ENCODE data around the gene EDIL3.

EDIL3 gene, protein sequence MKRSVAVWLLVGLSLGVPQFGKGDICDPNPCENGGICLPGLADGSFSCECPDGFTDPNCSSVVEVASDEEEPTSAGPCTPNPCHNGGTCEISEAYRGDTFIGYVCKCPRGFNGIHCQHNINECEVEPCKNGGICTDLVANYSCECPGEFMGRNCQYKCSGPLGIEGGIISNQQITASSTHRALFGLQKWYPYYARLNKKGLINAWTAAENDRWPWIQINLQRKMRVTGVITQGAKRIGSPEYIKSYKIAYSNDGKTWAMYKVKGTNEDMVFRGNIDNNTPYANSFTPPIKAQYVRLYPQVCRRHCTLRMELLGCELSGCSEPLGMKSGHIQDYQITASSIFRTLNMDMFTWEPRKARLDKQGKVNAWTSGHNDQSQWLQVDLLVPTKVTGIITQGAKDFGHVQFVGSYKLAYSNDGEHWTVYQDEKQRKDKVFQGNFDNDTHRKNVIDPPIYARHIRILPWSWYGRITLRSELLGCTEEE

DNA sequence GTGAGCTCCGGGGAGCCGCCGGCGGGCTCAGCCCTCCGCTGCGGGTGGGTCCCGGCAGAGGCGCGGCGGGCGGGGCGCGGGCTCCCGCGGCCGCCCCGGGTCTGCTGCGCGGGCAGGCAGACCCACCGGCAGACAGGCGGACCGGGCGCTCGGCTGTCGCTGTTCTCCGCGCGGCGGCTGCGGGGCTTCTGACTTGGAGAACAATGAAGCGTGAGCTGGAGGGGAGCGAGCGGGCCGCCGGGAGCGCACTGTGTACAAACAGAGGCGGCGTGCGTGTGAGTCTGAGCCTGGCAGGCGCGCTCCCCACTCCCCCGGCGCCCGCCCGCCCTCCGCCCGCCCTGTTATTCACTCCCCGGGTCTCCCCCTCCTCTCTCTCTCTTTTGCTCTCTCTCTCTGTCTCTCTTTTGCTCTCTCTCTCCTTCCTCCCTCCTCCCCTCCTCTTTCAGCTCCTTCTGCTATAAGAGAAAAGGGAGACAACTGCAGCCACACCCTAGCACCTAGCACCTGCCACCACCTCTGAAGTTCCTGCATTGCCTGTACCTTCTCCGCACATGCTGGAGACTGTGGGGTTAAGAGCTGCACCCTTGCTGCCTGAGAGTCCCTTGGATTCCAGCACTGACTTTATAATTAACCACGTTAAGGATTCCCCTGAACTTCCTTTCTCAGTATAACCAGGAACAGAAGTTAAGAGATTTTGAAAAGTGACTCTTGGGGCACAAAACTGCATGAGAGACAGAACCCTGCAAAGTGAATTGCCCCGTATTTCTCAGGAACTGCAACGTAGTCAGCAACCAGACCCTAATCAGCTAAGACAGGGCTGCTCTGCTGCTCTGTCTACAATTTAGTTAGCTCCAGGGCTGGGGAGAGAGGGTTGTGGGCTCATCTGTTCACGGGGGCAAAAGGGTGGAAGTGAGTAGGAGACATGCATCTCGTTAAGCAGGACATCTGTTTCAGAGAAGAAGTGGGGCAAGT lies at the start of gene EDIL3:
TSS of gene EDIL3 (minus strand) at position 277 of the 972 bp plus-strand sequence. CDS start 506 bp downstream, outside the sequence.
- peak; percentile 91 for DNase-seq (ENCODE audit: low spot score)

DNA sequence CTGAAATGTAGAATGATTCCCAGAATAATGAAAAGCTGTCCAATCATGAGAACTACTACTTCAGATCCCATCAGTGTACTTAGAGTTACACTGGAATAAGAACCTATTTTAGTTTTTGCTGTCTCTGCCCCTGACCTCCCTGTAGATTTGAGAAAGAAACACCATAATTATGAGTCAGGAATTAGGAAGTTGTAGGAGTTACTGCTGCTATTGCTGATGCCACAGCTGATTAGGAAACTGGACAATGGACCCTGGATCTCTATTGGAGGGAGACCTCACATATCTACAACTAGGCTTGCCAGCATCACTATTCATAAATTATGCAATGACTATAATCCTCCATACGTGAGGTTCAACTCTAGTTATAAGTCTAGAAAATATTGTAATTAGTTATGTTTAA lies 48.8 kb upstream of the EDIL3 start:
- DNase-seq (ENCODE audit: low spot score), result no peak

DNA sequence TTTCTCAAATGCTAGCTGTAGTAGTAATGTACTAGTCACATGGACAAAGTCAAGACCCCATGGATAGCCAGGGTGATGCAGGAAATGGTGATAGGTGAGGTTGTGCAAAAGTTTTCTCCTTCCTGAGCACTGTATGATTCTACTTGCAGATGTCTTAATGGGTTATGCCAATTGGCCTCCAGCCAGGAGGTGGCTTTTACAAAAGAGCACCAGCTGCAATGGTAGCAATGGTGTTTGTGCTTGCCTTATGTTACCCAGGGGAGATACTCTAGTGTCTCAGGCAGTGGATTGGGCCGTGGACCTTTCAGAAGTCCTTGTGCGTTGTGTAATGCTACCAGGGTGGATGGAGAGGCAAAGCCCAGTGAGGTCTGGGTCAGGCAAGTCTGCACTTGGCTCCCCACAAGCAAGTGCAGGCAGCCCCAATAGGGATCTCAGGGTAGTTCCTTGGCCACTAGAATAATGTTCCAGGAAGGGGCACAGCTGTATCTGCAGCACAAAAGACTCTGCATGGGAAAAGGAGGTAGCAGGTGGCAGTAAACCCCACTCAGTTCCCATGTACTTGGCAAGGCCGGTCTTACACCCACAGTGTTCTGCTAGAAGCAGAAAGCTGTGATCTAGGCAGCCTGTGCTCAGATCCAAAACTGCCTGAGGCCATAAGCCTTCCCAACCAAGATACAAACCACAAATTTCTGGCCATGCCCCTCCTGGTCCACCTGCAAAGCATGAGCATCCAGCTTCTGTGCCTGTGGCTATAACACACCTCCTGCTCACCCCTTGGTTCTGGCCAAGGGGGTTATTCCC lies 46.4 kb upstream of the EDIL3 start:
- DNase-seq (ENCODE audit: low spot score), result peak; percentile 71

DNA sequence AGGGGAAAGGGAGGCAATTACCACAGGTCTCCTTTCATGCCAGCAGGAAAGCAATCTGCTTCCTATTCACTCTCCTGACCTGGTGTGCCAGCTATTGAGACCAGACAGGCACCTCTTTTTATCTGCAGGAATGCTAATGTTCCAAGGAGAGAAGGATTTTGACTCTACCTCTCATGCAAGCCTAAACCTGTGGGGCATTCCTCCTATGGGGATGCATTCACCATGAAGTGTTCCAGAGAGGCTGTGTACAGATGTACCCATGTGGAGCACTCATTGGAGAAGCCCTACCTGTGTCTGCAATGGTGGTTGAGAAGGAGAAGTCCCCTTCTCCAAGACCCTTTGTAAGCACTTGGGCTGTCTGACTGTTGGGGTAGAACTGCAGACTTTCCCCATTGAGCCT lies 45.4 kb upstream of the EDIL3 start:
- no peak for DNase-seq (ENCODE audit: low spot score)

DNA sequence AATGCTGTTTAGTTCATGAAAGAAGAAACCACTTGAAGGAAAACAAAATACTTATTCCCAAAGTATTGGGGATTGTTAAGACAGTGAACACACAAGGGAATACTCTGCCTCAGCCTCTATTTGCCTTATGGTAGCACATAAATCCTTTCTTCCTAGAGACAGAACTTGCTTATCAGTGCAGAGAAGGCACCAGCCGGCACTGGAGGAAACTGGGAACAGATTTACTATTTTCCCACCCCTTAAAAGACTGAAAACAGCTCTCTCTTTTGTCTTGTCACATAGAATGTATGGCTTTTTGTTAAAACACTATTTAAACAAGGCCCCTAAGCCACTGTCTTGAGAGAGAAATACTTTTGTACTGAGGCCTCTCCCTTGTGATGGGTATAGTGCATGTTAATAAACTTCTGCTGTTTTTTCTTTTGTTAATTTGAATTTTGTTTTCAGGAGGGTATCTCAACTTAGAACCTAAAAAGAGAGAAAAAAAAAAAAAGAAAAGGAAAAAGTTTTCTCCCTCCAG lies 40.7 kb upstream of the EDIL3 start:
- DNase-seq (ENCODE audit: low spot score), result no peak

DNA sequence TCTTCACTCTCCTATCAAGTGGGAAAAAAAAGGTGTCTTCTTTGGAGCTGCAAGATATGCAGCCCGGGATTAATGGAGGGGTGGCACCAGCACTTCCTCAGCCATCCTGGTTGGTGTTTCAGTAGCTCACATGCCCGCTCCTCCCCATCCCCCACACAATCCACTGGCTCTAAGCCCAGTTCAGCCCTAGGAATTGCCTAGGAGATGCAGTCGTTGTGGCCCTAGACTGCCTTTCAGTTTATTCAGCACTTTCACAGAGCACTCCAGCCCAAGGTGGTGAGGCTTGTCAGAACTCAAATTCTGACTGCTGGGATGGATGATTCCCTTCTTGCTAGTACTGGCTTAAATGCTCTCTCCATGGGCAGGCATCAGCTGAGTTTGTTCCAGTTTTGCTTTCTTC lies 35.1 kb upstream of the EDIL3 start:
- no peak for DNase-seq (ENCODE audit: low spot score)

DNA sequence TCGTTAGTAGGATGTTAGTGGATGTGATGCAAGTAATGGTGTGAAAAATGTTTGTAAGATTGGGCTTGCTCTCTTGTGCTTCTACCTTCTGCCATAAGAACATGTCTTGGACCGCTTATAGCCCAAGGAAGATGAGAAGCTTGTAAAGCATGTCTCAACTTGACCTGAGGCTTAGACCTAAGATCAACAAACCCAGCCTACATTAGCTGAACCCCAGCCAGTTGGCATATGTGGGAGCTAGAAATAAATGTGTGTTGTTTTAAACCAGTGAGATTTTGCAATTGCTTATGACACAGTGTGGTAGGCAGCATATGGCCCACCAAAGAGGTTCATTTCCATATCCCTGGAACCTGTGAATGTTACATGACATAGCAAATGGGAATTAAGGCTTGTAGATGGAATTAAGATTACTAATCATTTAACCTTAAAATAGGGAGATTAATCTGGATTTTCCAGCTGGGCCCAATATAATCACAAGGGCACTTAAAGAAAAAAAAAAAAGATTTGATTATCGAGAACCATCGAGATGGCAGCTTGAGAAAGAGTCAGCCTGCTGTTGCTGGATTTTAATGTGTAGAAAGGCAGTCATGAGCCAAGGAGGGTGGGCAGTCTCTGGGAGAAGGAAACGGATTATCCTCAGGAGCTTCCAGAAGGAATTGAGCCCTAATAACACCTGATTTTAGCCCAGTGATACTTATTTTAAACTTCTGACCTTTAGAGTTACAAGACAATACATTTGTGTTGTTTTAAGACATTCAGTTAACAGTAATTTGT lies 27.3 kb upstream of the EDIL3 start:
- DNase-seq (ENCODE audit: low spot score), result peak; percentile 39

DNA sequence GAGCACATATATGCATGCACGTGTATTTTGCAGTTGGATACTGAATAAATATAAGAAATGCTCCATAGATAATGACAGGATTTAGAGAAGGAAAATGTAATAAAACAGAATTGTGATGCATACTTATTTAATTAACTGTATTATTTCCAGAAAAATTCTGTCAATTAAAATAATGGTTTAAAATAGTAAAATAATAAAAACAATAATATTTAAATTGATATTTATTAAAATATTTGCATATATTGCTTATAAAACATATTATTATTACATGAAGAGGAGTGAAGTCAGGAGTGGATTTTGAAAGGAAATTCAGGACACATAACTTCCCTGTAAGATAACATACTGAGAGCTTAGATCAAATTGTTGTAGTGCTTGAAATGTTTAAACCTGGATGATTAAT lies 21.4 kb upstream of the EDIL3 start:
- no peak for DNase-seq (ENCODE audit: low spot score)

DNA sequence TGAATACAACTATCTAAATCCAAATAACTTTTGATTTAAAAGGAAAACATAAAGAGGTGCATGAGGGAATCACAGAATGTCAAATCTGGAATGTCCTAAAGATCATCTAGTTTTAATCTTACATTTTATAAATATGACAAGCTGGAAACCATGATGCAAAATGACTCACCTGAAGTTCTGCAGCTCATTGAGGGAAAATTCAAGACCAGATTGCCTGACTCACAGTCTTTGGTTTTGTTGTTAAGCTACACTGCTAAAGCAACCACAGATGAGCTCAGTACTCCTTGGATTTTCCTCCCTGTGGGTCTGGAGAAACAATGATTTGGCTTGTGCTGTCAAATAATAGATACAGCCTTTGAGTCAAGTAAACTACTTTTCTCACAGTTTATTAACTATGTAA lies 19.1 kb upstream of the EDIL3 start:
- DNase-seq (ENCODE audit: low spot score), result no peak

DNA sequence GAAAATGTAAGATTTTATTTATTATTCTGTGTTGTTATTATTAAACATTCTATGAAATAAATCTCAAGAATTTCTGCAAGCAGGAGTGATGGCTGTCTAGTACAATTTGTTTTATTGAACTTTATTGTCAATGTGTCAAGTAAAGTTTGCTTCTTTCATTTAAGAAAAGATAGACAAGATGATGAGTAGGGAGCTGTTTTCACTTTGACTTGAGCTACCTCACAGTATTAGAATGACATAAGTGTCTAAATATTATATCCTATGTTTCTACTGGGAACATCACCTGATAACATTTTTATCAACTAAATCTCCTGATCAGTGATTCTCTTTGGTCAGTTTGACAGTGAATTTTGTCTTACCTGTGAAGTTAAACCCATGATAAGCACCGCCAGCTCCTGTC lies 12.7 kb upstream of the EDIL3 start:
- no peak for DNase-seq (ENCODE audit: low spot score)

DNA sequence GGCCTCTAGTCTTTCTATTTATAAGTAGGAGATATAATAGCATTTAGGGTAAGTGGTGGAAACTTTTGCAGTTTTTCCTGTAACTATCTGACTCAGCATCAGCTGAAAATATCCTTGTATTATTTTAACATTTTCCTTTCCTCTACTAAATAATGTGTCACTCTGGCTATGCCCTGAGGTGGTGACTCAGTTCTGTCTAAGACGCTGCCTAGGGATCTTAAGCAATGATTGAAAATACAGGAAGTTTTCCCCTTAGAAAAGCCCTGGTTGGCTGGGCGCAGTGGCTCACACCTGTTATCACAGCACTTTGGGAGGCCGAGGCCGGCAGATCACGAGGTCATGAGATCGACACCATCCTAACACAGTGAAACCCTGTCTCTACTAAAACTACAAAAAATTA lies 9.3 kb upstream of the EDIL3 start:
- DNase-seq (ENCODE audit: low spot score), result no peak

DNA sequence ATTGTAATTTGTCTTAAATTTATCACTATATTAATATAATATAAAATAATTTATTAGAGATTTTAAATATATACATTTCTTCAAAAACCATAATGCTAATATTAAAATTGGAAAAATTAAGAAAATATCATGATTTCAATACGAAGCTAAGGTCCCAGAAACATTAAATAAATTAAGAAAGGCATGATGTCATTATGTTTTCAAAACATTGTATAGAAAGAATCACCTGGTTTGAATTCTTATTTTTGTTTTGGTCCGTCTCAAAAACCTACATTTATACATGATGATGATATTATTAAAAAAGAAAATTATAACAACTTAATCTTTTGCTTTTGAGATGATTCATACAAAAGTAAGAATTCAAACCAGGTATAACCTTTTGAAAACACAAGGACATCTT lies 8.2 kb upstream of the EDIL3 start:
- DNase-seq (ENCODE audit: low spot score), result no peak

DNA sequence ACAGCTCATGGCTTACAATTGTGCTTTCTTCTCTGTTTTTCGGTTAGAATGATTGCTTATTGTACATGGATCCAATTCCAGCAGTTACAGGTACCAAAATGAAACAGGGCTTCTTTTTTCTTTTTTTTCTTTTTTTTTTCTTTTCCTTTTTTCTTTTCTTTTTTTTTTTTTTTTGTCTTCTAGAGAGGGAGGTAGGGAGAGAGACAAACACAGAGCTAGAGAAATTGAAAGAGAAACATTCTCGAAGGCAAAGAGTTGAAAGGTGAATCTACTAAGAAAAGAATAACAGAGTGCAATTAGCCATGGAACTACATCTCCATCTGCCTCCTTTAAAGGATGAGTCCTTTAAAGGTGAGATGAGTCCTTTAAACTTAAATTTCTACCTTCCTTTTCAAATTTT lies 1.0 kb upstream of the EDIL3 start:
- DNase-seq (ENCODE audit: low spot score), result no peak

DNA sequence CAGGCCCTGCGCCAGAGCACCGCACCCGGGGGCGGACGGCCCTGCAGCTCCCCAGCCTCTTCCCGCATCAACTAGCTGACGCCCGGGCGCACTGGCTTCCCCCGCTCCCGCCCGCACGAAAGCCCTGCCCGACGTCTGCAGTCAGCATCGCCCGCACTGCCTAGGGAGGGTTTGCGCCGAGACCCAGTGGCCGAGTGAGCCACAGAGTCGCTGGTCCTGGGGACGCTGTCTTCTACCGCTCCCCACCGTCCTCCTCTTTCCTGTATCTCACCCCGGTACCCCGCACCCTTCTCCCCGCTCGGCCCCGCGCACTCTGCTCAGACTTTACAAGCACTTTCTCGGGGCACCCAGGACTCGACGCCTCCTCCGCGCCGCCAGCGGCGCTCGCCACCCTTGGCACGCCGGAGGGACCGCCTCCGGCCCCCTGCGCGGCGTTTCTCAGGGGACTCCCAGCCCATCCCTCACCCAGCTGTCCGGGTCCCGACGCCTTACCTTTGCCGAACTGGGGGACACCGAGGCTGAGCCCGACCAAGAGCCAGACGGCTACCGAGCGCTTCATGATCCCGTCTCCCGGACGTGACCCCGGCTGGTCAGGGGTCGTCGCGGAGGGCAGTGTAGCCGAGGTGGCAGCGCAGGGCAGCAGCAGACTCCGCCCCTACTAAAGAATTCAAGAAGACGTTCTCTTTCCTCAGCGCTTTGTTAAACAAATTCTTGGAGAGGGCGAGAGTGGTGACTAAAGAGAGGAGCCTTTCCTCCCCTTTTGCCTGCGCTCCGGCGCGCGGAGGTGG lies 670 bp downstream of the EDIL3 start:
- peak; percentile 67 for DNase-seq (ENCODE audit: low spot score)

DNA sequence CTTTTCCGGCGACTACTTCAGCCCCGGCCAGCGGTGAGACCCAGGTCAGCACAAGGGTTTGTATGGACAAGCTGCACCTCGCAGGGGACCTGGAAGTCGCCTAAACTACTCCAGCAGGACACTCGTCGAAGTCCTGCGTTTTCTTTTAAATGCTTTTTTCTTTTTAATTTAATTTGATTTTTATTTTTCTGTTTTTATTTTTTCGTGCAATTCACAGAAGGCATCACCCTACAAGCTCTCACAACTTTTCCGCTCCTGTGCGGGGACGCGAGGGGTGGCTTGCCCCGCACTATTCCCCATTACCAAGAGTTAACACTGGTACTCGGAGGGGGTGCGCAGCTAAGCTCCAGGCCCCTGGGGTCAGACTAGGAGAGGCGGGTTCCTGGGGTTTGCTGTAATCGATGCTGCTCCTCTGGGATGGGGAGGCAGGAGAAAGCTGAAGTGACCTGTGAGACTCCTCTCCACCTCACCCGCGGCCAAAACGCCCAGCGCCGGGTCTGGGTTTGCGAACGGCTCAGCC lies 1.3 kb downstream of the EDIL3 start:
- DNase-seq (ENCODE audit: low spot score), result peak; percentile 20

DNA sequence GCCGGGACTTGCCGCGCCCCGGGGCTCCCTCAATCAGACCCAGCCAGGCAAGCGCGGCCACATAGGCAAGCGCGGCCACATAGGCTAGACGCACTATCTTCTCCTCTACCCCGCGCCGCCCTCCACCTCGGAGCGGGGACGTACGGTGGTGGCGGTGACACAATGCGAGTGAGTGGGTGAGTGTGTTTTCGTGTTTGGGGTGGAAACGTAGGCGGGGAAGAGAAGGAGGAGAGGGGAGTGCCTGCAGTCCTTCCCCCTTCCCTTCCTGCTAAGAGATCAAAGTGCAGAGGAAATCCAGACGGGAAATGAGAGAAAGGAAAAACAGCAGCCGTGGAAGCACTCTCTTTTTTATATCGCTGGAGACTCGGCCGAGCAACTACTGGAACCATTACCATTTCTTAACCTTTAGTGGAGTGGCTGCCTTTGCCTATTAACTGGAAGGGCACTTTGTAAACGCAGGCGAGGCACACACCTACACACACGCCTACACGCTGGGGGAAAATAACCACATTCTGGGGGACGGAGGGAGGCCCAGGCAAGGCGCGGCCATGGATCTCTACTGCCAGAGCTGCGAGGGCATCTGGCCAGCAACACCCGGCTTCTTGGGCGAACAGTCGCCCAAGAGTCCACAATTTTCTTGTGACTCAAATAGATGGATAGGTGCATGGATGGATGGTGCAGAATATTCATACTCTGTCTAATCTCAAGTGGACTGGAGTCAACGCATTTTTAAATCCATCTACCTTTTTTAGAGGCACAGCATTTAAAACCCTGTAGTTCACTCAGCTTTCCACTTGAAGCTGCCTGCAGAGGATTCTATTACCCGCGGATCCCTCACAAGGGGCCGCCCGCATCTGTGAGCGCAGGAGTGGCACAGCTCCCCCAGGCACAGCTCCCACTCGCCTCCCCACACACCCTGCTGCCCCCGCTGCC lies 2.1 kb downstream of the EDIL3 start:
- DNase-seq (ENCODE audit: low spot score), result peak; percentile 72

DNA sequence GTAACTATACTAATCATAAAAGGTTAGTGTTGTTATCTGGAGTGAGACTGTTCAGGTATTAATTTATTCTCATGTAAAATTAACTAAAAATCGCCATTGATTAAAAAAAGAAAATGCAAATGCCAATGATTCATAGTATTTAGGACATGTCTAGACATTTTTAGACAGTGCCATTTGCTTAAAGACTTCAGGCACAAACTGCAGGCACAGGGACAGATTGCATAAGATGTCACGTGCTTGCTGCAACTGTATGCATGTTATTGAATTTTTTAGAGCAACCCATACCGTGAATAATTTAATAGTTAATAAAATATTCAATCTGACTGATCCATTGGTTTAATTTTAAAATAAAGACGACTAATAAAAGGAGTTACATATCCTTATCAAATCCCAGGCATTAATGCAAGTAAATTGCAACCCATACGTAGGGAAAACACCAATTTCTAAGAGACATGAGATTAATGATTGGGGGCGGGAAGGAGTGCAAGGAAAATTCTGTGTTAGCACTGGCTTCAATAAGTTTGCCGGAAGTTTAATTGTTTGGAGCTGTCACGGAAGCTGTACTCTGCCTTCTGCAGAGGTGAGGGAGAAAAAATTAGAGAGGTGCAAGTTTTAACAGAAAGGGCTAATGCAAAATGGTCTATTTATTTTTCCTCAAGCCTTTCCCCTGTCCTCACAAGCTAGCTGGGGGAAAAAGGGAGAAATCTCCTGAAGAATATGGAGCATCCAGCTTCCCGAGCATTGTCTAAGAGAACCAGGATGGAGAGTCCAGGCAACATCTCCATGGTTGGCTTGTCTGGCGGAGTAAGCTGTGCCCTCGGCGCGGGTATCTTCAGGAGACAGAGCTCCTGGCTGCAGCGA lies 2.9 kb downstream of the EDIL3 start:
- peak; percentile 60 for DNase-seq (ENCODE audit: low spot score)

DNA sequence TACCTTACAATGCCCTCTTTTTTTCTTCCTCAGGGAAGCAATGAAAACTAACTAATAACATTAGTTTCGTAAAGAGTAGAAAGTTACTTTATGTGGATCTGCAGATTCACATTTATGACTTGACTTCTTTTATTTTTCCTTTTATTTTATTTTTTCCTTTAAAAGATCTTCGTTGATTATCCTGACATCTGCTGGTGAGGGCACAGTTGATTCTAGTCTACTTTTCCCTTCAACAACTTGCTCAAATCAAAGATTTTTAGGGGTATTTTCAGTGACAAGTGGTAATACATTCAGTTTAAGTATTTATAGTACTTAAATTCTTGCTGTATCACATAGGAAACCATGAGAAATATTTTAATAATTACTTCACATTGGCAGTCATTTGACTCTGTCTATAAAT lies 4.9 kb downstream of the EDIL3 start:
- DNase-seq (ENCODE audit: low spot score), result no peak
